ENCODE measurements around the gene R3HCC1L.

DNA sequence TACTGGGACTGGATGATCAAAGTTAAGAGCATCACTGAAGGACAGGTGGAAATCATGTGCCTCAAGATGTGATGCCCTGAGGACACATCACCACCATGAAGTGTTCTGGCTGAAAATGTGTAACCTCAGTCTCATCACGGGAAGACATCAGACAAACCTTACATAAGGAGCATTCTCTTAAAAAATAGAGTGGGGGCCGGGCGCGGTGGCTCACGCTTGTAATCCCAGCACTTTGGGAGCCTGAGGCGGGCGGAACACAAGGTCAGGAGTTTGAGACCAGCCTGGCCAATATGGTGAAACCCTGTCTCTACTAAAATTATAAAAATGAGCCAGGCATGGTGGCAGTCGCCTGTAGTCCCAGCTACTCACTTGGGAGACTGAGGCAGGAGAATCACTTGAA lies 67.9 kb downstream of the R3HCC1L start:
- TF ChIP-seq, protein P1, sequence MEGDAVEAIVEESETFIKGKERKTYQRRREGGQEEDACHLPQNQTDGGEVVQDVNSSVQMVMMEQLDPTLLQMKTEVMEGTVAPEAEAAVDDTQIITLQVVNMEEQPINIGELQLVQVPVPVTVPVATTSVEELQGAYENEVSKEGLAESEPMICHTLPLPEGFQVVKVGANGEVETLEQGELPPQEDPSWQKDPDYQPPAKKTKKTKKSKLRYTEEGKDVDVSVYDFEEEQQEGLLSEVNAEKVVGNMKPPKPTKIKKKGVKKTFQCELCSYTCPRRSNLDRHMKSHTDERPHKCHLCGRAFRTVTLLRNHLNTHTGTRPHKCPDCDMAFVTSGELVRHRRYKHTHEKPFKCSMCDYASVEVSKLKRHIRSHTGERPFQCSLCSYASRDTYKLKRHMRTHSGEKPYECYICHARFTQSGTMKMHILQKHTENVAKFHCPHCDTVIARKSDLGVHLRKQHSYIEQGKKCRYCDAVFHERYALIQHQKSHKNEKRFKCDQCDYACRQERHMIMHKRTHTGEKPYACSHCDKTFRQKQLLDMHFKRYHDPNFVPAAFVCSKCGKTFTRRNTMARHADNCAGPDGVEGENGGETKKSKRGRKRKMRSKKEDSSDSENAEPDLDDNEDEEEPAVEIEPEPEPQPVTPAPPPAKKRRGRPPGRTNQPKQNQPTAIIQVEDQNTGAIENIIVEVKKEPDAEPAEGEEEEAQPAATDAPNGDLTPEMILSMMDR (conservative IDR thresholded peaks at IDR 0.05; ENCODE audit: low read length): no peak
- no peak for TF ChIP-seq EZH2phosphoT487 (IDR thresholded peaks at IDR 0.05; ENCODE audit: borderline replicate concordance)
